ENCODE results near the gene TMEM130.
A peak's percentile ranks its signal among the peaks of the same experiment; 100 is the strongest.

TMEM130 gene, protein sequence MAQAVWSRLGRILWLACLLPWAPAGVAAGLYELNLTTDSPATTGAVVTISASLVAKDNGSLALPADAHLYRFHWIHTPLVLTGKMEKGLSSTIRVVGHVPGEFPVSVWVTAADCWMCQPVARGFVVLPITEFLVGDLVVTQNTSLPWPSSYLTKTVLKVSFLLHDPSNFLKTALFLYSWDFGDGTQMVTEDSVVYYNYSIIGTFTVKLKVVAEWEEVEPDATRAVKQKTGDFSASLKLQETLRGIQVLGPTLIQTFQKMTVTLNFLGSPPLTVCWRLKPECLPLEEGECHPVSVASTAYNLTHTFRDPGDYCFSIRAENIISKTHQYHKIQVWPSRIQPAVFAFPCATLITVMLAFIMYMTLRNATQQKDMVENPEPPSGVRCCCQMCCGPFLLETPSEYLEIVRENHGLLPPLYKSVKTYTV

DNA sequence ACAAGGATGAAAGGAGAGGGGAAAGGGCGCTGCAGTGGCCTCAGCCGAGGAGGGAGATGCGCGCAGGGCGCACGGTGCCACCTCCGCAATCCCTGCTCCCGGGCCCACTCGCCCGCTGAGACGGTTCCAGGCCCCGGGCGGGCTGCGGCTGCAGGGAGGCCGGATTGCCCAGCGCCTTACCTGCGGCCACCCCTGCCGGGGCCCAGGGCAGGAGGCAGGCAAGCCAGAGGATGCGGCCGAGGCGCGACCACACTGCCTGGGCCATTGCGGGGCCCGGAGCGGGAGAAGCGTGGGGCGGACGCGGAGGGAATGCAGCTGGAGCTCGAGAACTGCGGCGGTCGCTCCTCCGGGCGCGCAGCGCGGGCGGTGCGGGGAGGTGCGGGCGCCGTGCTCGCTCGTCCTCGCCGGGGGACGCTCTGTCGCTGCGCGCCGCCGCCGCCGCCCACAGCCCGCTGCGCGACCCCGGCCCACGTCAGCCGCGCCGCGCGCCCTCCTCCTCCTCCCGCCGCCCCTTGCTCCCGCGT is at the start of gene TMEM130:
TMEM130 (minus strand) TSS at position 418 of the 524 bp plus-strand sequence; CDS start at position 265, 153 bp downstream.
- TF ChIP-seq, protein P1, sequence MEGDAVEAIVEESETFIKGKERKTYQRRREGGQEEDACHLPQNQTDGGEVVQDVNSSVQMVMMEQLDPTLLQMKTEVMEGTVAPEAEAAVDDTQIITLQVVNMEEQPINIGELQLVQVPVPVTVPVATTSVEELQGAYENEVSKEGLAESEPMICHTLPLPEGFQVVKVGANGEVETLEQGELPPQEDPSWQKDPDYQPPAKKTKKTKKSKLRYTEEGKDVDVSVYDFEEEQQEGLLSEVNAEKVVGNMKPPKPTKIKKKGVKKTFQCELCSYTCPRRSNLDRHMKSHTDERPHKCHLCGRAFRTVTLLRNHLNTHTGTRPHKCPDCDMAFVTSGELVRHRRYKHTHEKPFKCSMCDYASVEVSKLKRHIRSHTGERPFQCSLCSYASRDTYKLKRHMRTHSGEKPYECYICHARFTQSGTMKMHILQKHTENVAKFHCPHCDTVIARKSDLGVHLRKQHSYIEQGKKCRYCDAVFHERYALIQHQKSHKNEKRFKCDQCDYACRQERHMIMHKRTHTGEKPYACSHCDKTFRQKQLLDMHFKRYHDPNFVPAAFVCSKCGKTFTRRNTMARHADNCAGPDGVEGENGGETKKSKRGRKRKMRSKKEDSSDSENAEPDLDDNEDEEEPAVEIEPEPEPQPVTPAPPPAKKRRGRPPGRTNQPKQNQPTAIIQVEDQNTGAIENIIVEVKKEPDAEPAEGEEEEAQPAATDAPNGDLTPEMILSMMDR (IDR thresholded peaks at IDR 0.05), result no peak
- peak in 1 of 2 donors; percentile 67 for DNase-seq
- Histone ChIP-seq H3K27me3 (no peaks in the 10 kb centered on the region), H3K36me3 (no peaks in the 10 kb centered on the region), H3K4me3 (peak within 1 kb of the TSS; percentile 62 to 69), H3K9me3 (no peaks in the 10 kb centered on the region), H3K4me1 (peaks cover 0 to 61% (median 34%) of the 10 kb centered on the region in 4 donors), H3K27ac (peak within 1 kb of the TSS; percentile 72 to 86)
- intact Hi-C loops (cut with DNase I; ENCODE audit: low total_unique reads), result no loop called here

DNA sequence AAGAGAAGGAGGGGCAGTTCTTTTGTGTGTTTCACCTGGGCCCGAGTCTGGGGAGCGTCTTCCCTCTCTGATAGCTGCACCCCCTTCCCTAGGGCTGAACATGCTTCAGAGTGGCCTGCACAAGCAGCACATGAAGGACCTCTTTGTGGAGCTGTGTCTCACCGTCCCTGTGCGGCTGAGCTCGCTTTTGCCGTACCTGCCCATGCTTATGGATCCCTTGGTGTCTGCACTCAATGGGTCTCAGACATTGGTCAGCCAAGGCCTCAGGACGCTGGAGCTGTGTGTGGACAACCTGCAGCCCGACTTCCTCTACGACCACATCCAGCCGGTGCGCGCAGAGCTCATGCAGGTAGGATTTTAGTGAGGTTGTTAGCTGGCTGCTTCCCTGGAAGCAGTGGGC is 47.5 kb upstream of the TMEM130 start:
- no peaks in the 10 kb centered on the region for H3K27me3 ChIP-seq
- TF ChIP-seq, protein P1 (IDR thresholded peaks at IDR 0.05), result no peak
- intact Hi-C loops (cut with DNase I; ENCODE audit: low total_unique reads), result no loop called here
- no peak overlapping the region for H3K4me3 ChIP-seq
- H3K9me3 ChIP-seq, result no peaks in the 10 kb centered on the region
- no peak overlapping the region for H3K27ac ChIP-seq
- peaks cover 65 to 94% (median 92%) of the 10 kb centered on the region in 3 donors for H3K36me3 ChIP-seq
- DNase-seq, result no peak
- no peaks in the 10 kb centered on the region for H3K4me1 ChIP-seq

DNA sequence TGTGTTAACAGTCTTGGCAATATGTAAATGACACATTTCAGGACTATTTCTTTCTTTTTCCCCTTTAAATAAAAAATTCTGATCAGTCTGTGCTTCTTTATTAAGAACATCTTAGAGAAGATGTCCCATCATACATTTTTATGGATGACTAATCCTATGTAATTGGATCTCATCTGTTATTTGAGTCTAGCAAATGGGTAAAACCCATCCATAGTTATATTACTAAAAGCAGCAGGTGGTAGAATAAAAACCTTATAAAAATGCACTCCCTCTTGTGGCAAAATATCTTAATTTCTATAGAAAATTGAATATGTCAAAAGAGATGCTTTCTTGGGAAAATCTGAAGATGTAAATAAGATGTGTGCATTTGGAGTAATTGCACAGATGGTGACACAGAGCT is 43.8 kb upstream of the TMEM130 start:
- no peak for DNase-seq
- H3K27me3 ChIP-seq, result no peaks in the 10 kb centered on the region
- no peak overlapping the region for H3K4me3 ChIP-seq
- intact Hi-C loops (cut with DNase I; ENCODE audit: low total_unique reads), result no loop called here
- H3K27ac ChIP-seq, result no peak overlapping the region
- peaks cover 84 to 94% (median 94%) of the 10 kb centered on the region in 3 donors for H3K36me3 ChIP-seq
- no peaks in the 10 kb centered on the region for H3K4me1 ChIP-seq
- H3K9me3 ChIP-seq, result no peaks in the 10 kb centered on the region
- TF ChIP-seq, protein P1 (IDR thresholded peaks at IDR 0.05), result no peak

DNA sequence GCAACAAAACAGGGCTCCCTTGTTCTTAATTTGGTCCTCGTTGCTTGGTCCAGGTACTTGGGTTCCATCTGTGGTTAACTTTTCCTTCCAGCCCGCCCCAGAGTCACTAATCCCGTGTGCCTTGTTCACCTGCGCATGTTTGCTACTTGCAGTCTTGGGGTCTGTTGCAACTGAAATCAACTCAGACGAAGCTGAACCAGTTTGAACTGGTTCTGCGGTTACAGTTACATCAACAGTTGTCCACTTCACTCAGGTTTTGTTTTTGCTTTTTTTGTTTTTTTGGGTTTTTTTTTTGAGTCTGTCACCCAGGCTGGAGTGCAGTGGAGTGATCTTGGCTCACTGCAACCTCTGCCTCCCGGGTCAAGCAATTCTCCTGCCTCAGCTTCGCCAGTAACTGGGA is 43.2 kb upstream of the TMEM130 start:
- H3K27ac ChIP-seq, result no peak overlapping the region
- no peak for DNase-seq
- H3K27me3 ChIP-seq, result no peaks in the 10 kb centered on the region
- TF ChIP-seq, protein P1 (IDR thresholded peaks at IDR 0.05), result no peak
- no peaks in the 10 kb centered on the region for H3K4me1 ChIP-seq
- peaks cover 84 to 94% (median 92%) of the 10 kb centered on the region in 3 donors for H3K36me3 ChIP-seq
- H3K9me3 ChIP-seq, result no peaks in the 10 kb centered on the region
- no peak overlapping the region for H3K4me3 ChIP-seq
- intact Hi-C loops (cut with DNase I; ENCODE audit: low total_unique reads), result no loop called here

DNA sequence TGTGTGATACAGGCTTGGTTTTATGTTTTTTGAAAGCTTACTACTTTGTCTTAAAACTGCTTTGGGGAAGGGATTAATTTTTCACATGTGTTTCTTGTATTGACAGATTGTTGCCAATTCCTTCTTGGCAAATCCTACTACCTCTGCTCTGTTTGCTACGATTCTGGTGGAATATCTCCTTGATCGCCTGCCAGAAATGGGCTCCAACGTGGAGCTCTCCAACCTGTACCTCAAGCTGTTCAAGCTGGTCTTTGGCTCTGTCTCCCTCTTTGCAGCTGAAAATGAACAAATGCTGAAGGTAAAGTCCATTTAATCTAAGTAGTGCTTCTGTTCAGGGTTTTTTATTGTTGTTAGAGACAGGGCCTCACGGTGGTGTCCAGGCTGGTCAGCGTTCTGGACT is 42.1 kb upstream of the TMEM130 start:
- H3K27me3 ChIP-seq, result no peaks in the 10 kb centered on the region
- TF ChIP-seq, protein P1 (IDR thresholded peaks at IDR 0.05), result no peak
- H3K4me1 ChIP-seq, result no peaks in the 10 kb centered on the region
- no peak for DNase-seq
- no peaks in the 10 kb centered on the region for H3K9me3 ChIP-seq
- intact Hi-C loops (cut with DNase I; ENCODE audit: low total_unique reads), result no loop called here
- H3K36me3 ChIP-seq, result peaks cover 83 to 94% (median 92%) of the 10 kb centered on the region in 3 donors
- H3K4me3 ChIP-seq, result no peak overlapping the region
- no peak overlapping the region for H3K27ac ChIP-seq

Data from tibial artery (tissue), 4 donors.